NCI-H524 (cell line): ENCODE data around the gene PIGL.
"Not testable (repeated sequence)": the region's sequence is repeated elsewhere in the genome, so short reads cannot be mapped to it uniquely, and the experiment has no call there.

Experiments used
- DNase-seq, 2 experiments: peaks; one replicate each; lab custom pipeline; 2025; lab: John Stamatoyannopoulos, UW

PIGL gene

GRCh38 chr17:16273929-16274339 is 56.9 kb downstream of the PIGL start:
- no peak for DNase-seq

DNA sequence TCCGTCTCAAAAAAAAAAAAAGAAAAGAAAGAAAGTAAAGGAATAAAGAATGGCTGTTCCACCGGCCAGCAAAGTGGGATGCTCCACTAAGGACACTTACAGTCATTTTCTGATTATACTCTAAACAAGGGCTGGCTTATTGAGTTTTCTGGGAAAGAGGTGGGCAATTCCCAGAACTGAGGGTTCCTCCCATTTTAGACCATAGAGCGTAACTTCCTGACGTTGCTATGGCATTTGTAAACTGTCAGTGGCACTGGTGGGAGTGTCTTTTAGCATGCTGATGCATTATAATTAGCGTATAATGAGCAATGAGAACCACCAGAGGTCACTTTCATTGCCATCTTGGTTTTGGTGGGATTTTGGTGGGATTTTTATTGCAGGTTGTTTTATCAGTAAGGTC is 58.0 kb downstream of the PIGL start:
- DNase-seq, result no peak

DNA sequence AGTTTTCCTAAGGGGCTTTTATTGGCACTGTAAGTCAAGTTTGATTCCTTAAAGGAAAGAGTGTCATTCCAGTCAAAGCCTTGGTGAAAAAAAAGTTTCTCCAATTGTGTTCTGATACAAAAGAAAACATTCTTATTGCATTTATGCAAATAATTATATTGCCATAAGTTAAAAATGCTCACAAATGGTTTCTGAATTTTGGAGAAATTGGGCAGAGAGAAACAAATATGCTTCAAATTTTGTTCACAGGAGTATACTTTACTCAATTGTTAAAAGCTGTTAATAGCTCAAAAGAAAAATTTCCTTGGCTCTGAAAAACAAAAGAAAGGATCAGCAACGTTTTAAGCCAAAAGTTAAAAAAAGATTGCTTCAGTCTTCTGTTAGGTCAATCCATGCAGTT is 60.2 kb downstream of the PIGL start:
- no peak for DNase-seq

GRCh38 chr17:16281351-16281750 is 64.3 kb downstream of the PIGL start:
- DNase-seq, result no peak

DNA sequence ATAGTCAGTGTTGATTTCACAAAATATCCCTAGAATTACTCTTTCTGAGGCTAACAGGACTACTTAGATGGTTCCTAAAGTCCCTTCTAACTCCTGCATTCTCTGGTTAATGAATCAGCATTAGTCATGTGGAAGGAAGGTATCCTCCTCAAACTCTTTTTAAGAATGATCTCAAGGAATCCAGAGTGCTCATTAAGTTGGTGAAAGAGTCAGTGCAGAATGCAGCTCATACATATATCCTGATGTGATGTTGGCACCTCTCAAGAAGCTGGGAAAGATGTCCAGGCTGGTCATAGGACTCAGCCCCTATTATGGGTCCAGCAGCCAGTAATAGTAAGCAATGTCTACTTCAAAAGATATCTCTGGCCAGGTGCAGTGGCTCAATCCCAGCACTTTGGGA is 65.5 kb downstream of the PIGL start:
- DNase-seq, result no peak

DNA sequence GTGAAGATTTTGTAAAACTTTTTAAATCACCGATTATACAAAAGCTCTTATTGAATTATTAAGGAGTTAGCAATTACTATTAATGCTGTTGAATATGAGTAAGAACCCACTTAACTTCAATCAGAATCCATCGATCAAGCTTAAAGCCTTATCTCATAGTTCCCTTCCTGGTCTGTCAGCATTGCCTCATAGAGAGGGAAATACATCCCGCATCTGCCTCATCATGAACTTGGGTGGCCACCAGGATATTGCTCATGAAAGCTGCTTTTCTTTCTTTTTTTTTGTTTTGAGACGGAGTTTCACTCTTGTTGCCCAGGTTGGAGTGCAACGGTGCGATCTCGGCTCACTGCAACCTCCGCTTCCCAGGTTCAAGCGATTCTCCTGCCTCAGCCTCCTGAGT is 66.7 kb downstream of the PIGL start:
- no peak for DNase-seq

- no peak for DNase-seq
Measured at GRCh38 chr17:16285646-16286008, 68.6 kb downstream of the PIGL start.

DNA sequence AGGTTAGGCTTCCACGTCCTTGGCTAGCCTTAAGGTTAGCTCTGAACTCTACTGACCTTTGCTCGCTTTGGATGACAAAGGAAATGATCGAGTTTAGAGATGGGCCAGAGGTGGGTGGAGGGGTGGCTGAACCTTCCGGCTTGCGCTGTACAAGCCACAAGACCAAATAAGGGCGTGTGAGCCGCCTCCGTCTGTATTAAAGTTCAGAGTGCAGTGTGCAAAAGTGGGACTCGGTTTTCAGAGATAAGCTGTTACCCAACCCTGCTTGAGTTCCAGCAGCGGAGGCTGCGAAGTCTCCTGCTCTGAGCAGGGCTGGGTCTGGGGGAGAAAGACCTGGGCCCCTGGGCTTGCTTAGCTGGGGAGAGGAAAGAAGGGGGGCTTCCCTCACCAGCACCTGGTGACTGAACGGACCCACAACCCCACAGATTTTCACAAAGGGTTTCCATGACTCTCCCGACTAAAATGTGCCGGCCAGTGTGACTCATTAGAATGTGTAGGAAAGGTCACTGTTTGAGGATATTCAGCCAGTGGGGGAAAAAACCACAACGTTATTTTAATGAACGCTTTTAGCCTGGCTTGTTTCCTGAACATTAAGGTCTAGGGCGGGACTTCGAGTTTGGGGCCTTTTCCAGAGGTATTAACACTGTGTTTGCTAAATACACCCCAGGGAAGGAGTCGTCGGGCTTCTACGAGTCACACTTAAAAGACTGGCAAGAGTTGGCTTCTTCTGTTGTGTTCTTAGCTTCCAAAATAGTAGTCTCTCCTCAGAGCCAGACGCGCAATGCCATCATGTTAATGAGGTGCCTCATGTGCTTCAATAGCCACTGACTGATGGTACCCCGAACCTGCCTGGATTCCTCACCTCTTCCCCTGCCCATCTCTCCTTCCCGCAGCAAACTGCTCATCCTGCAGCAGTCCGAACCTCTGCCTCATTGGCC is 69.3 kb downstream of the PIGL start:
- DNase-seq, result no peak

GRCh38 chr17:16286947-16287562 is 70.0 kb downstream of the PIGL start:
- no peak for DNase-seq

- DNase-seq, result no peak
Measured at GRCh38 chr17:16287563-16288027, 70.6 kb downstream of the PIGL start.

DNA sequence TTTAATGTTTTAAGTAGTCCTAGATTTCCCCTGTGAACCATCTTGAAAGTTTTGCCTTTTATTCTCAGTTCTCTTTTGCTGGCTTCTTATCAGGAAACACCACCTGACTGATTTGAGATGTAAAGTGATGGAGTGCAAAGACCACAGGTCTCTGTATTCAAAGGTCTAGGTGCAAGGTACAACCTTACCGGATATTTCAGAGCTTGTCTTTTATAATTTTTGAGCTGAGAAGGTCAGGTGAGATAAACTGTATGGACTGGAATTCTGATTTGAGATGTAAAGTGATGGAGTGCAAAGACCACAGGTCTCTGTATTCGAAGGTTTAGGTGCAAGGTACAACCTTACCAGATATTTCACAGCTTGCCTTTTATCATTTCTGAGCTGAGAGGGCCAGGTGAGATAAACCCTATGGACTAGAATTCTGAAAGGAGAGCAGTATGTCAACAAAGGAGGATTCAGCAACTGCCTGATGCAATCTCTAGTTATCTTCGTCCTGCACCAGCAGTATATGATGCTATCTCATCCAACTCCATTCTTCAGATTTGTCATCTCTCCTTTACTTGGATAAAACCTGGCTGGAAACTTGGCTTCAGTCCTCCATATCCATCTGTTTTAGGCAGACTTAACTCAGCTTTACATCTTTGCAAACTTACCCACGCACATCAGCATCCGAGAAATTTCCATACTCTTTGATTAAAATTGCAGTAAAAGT is 72.0 kb downstream of the PIGL start:
- no peak for DNase-seq

DNA sequence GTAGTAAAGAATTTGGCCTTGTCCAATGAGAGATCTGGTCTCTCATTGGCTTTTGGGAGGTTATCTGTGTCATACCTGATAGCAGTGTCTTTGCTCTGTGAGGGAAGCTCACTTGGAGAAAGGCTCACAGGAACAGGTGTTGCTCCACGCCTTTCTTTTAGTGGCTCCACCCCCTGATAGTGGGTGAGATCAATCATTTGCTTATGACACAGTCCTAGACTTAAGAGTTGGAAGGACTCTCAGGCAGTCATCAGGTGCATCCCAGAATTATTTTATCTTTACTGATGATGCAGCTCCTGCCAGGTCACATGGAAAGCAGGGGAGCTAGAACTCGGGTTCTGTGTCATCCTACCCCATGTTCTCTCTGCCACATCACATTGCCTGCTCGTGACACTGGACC is 76.9 kb downstream of the PIGL start:
- no peak for DNase-seq

DNA sequence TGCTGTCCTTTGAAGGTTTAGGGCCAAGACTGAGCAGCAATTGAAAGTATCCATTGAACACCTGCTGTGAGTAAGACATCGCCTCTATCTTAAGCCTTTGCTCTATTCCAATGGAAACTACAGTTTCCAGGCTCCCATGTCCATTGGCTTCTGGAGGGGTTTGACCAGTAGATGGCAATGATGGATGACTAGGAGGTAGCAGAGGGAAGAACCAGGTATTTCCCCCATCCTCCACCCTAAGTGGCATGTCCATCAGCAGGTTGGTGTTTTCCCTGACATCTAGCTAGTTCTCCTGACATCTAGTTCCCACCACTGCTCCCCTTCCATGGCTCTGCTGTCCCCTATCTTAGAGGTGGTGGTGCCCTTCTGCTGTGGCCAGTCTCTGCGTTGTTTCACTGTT is 77.5 kb downstream of the PIGL start:
- no peak for DNase-seq

- not testable (repeated sequence) for DNase-seq
Measured at GRCh38 chr17:16296072-16296471, 79.1 kb downstream of the PIGL start.

DNA sequence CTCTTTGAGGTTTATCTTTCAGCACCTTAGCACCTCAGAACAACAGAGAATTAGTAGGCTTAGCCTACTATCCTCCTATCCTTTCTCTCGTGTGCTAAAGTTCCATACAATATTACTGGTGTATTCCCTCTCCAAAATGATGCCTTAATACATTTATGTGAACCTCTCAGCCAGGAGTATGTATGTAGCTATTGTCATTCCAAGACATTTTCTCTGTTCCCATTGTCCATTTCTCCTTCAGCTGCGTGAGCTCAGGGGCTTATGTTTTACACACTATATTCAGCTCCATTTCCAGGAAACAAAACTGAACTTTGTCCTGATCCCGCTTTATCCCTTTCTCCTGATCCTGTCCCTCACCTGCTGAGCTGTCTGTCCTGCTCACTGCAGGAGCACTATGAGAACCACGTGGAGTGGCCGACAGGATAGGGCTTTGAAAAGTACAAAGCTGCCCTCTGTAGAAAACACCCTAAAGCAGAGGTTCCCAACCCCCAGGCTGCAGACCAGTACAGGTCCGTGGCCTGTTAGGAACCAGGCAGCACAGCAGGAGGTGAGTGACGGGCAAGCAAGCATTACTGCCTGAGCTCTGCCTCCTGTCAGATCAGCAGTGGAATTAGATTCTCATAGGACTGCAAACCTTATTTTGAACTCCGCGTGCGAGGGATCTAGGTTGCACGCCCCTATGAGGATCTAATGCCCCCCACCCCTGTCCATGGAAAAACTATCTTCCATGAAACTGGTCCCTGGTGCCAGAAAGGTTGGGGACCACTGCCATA is 80.5 kb downstream of the PIGL start:
- no peak for DNase-seq

GRCh38 chr17:16298140-16298662 is 81.2 kb downstream of the PIGL start:
- no peak for DNase-seq

- DNase-seq, result no peak
Measured at GRCh38 chr17:16300554-16300953, 83.5 kb downstream of the PIGL start.

DNA sequence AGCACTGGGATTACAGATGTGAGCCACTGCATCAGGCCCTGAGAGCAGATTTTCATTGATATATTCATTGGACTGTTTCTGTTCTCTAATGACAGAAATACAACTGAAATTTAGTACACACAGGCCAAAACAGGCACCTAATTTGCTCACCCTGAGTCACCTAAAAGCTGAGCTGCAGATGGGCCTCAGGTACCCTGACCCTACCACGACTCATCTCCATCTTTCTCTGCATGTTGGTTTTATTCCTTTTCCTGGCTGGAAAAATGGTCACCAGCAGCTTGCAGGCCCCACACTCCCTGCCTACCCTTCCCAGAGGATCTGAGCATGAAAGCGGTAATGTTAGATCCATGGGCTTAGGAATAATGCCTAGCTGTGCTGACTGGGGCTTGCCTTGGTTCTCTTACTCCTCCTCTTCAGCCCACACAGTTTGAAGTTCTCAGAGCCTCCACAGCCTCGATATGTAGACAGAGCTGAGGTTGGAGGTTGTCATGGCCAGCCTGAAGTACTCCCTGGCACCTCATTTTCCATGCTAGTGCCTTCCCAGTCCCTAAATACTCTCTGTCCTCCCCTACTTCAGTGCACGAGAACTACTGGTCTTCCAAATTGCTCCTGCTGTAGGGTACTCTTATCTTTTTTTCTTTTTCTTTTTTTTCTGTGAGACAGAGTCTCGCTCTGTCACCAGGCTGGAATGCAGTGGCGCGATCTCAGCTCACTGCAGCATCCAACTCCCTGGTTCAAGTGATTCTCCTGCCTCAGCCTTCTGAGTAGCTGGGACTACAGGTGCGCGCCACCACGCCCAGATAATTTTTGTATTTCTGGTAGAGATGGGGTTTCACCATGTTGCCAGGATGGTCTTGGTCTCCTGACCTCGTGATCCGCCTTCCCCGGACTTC is 85.2 kb downstream of the PIGL start:
- no peak for DNase-seq

DNA sequence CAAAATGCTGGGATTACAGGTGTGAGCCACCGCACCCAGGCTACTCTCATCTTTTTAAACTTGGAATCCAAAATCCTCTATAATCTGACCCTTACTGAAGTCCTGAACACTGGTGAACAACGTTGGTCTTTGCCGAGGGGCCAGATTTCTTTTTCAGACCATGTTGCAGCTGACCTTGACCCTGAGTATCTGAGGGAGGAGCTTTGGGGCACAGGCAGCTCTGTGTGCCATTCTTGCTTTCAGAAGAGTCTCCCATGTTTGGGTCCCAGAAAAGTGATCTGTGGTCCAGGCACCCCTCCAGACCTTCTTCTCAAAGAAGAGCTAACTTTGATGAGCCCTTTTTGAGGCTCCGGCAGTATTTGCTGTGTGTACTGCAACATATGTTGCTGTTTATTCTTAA is 85.8 kb downstream of the PIGL start:
- DNase-seq, result no peak

DNA sequence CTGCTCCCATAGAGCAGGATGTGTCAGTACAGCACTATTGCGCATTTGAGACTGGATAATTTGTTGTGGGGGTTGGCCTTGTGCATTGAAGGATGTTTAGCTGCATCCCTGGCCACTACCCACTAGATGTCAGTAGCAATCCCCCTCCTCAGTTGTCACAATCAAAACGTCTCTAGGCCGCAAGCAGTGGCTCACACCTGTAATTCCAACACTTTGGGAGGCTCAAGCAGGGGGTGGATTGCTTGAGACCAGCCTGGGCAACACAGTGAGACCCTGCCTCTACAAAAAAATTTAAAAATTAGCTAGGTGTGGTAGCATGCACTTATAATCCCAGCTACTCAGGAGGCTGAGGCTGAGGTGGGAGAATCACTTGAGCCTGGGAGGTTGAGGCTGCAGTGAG is 87.8 kb downstream of the PIGL start:
- peak; percentile 31 to 47 for DNase-seq

DNA sequence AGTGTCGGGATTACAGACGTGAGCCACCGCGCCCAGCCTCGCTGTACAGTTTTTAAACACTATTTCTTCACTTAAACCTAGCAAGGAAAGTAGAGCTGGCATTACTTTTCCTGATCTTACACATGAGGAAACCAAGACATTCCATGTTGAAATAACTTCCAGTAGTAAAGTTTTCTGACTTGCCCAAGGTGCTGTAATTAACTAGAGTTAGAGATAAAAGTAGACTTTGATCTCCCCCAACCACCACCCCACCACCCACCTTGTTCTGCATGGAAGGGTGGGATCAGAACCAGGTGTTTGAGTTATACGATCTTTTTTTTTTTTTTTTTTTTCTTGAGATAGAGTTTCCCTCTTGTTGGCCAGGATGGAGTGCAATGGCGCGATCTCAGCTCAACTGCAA is 89.2 kb downstream of the PIGL start:
- DNase-seq, result no peak
